K562 treated with DMSO at 1 percent for 4 hours (cell line): ENCODE results near the gene IQSEC1. TPM values are rescaled to one million over a fixed set of nuclear protein-coding genes. Genes with fewer than 3 reads are reported as not detected.

Experiments
- total RNA-seq: library from RNA; unstranded; fragments of 300-600 nt; gene quantifications from 2 replicates; pipeline ENCODE4 v1.2.3, GENCODE V29; 2022; ENCODE audit not compliant: insufficient read depth

Gene IQSEC1
- total RNA-seq, result 17.0 and 19.4 TPM in 2 replicates

GRCh38 chr3:13073326-13074005 is at the start of gene IQSEC1:
Gene IQSEC1 (minus strand): TSS chr3:13073429. CDS start chr3:13073014, 415 bp downstream.

Other genes starting within 250 kb of the IQSEC1 start
- gene RPL32, start 231.9 kb downstream of the IQSEC1 start, total RNA-seq, result 1,982 and 1,983 TPM in 2 replicates